GM18502 (cell line): Measurements from ENCODE around the gene ABRACL.

Source experiments
- ATAC-seq: cut with Tn5 transposase; IDR thresholded peaks from one replicate; pipeline ENCODE4 v1.9.1; 2021; ENCODE audit warnings: mild to moderate bottlenecking; ENCODE audit not compliant: unreplicated experiment, poor library complexity

The ABRACL gene

GRCh38 chr6:139050770-139051313 lies 22.3 kb downstream of the ABRACL start:
- no peak for ATAC-seq

GRCh38 chr6:139051396-139052060 lies 23.0 kb downstream of the ABRACL start:
- ATAC-seq: no peak

GRCh38 chr6:139053382-139053781 lies 24.8 kb downstream of the ABRACL start:
- ATAC-seq: no peak

- no peak for ATAC-seq
Observed at GRCh38 chr6:139054001-139054400, 25.5 kb downstream of the ABRACL start.

GRCh38 chr6:139055709-139056108 lies 27.2 kb downstream of the ABRACL start:
- ATAC-seq: no peak

- ATAC-seq: no peak
Observed at GRCh38 chr6:139058029-139058428, 29.5 kb downstream of the ABRACL start.

- no peak for ATAC-seq
Observed at GRCh38 chr6:139060332-139060731, 31.8 kb downstream of the ABRACL start.

GRCh38 chr6:139062932-139063646 lies 34.5 kb downstream of the ABRACL start:
- no peak for ATAC-seq

- ATAC-seq: no peak
Observed at GRCh38 chr6:139064981-139065665, 36.6 kb downstream of the ABRACL start.

- ATAC-seq: no peak
Observed at GRCh38 chr6:139066080-139066479, 37.5 kb downstream of the ABRACL start.

- ATAC-seq: no peak
Observed at GRCh38 chr6:139068846-139069245, 40.3 kb downstream of the ABRACL start.

GRCh38 chr6:139073118-139073517 lies 44.6 kb downstream of the ABRACL start:
- ATAC-seq: no peak

- ATAC-seq: no peak
Observed at GRCh38 chr6:139079018-139079417, 50.5 kb downstream of the ABRACL start.

- no peak for ATAC-seq
Observed at GRCh38 chr6:139080255-139080920, 51.8 kb downstream of the ABRACL start.

GRCh38 chr6:139081471-139081870 lies 52.9 kb downstream of the ABRACL start:
- no peak for ATAC-seq

GRCh38 chr6:139082370-139082769 lies 53.8 kb downstream of the ABRACL start:
- ATAC-seq: no peak

GRCh38 chr6:139091826-139092225 lies 63.3 kb downstream of the ABRACL start:
- no peak for ATAC-seq
